Mucosa of rectum (tissue), 2 donors: ENCODE results near the gene SYTL1.

Experiments
- H3K27ac ChIP-seq, 2 donors: one replicate each; pipeline ENCODE4 v1.7.0; 2013; ENCODE audit warnings: inconsistent platforms in 2 of 2, low read depth in 2 of 2, low read length in 2 of 2
- H3K27me3 ChIP-seq, 2 donors: one replicate each; pipeline ENCODE4 v1.7.0; 2013; ENCODE audit warnings: low read length in 2 of 2; ENCODE audit not compliant: control insufficient read depth in 2 of 2, insufficient read depth in 2 of 2
- H3K36me3 ChIP-seq, 2 donors: one replicate each; pipeline ENCODE4 v1.7.0; 2013; ENCODE audit warnings: low read length in 2 of 2; ENCODE audit not compliant: control insufficient read depth in 2 of 2, insufficient read depth in 2 of 2
- H3K4me1 ChIP-seq, 2 donors: one replicate each; pipeline ENCODE4 v1.7.0; 2013; ENCODE audit warnings: low read length in 2 of 2, mild to moderate bottlenecking in 1 of 2; ENCODE audit not compliant: control insufficient read depth in 2 of 2, insufficient read depth in 2 of 2
- H3K4me3 ChIP-seq, 2 donors: one replicate each; pipeline ENCODE4 v1.7.0; 2013; ENCODE audit warnings: low read length in 2 of 2
- H3K9ac ChIP-seq, 2 donors: one replicate each; pipeline ENCODE4 v1.7.0; 2013; ENCODE audit warnings: low read length in 2 of 2, low read depth in 1 of 2, mild to moderate bottlenecking in 1 of 2
- H3K9me3 ChIP-seq, 2 donors: one replicate each; pipeline ENCODE4 v1.7.0; 2013; ENCODE audit warnings: low read length in 2 of 2; ENCODE audit not compliant: control insufficient read depth in 2 of 2
- donor health status: healthy.
- donor health status: Normal muscosa, but diverticular disease.

Gene SYTL1

GRCh38 chr1:27341525-27342252 is at the start of gene SYTL1:
TSS of gene SYTL1 (plus strand) at chr1:27342022. CDS start at chr1:27345335, 3,313 bp downstream.
- H3K9ac ChIP-seq = peak within 1 kb of the TSS; percentile 70 to 81

GRCh38 chr1:27292106-27292505 is 49.7 kb upstream of the SYTL1 start:
- no peaks in the 10 kb centered on the region for H3K4me1 ChIP-seq
- H3K4me3 ChIP-seq = no peak overlapping the region
- no peak overlapping the region for H3K9ac ChIP-seq
- H3K27ac ChIP-seq = no peak overlapping the region
- no peaks in the 10 kb centered on the region for H3K27me3 ChIP-seq
- no peaks in the 10 kb centered on the region for H3K9me3 ChIP-seq
- peaks cover 38 to 41% of the 10 kb centered on the region in 2 donors for H3K36me3 ChIP-seq

More at GRCh38 chr1:27341525-27342252, at the start of gene SYTL1:
- H3K9me3 ChIP-seq = no peaks in the 10 kb centered on the region
- peaks cover 0 to 11% of the 10 kb centered on the region in 2 donors for H3K36me3 ChIP-seq
- peaks cover 16 to 23% of the 10 kb centered on the region in 2 donors for H3K4me1 ChIP-seq
- H3K27me3 ChIP-seq = no peaks in the 10 kb centered on the region
- peak within 1 kb of the TSS; percentile 66 to 82 for H3K27ac ChIP-seq
- H3K4me3 ChIP-seq = peak within 1 kb of the TSS; percentile 62 to 84

GRCh38 chr1:27293915-27294314 is 47.9 kb upstream of the SYTL1 start:
- no peaks in the 10 kb centered on the region for H3K9me3 ChIP-seq
- peaks cover 3% of the 10 kb centered on the region in 2 donors for H3K4me1 ChIP-seq
- H3K36me3 ChIP-seq = peaks cover 42 to 45% of the 10 kb centered on the region in 2 donors
- H3K27me3 ChIP-seq = no peaks in the 10 kb centered on the region
- H3K9ac ChIP-seq = no peak overlapping the region
- no peak overlapping the region for H3K27ac ChIP-seq
- H3K4me3 ChIP-seq = no peak overlapping the region

GRCh38 chr1:27296773-27297291 is 45.0 kb upstream of the SYTL1 start:
- H3K4me1 ChIP-seq = peaks cover 15 to 18% of the 10 kb centered on the region in 2 donors
- no peaks in the 10 kb centered on the region for H3K9me3 ChIP-seq
- no peak overlapping the region for H3K27ac ChIP-seq
- H3K9ac ChIP-seq = no peak overlapping the region
- no peak overlapping the region for H3K4me3 ChIP-seq
- H3K36me3 ChIP-seq = peaks cover 35 to 56% of the 10 kb centered on the region in 2 donors
- H3K27me3 ChIP-seq = no peaks in the 10 kb centered on the region

GRCh38 chr1:27297903-27298302 is 43.9 kb upstream of the SYTL1 start:
- peaks cover 15 to 18% of the 10 kb centered on the region in 2 donors for H3K4me1 ChIP-seq
- H3K4me3 ChIP-seq = no peak overlapping the region
- H3K36me3 ChIP-seq = peaks cover 34 to 61% of the 10 kb centered on the region in 2 donors
- H3K27ac ChIP-seq = peak overlapping the region in 1 of 2 donors; percentile 74
- H3K27me3 ChIP-seq = no peaks in the 10 kb centered on the region
- H3K9ac ChIP-seq = no peak overlapping the region
- no peaks in the 10 kb centered on the region for H3K9me3 ChIP-seq

- H3K9ac ChIP-seq = no peak overlapping the region
- no peak overlapping the region for H3K4me3 ChIP-seq
- H3K9me3 ChIP-seq = no peaks in the 10 kb centered on the region
- H3K27me3 ChIP-seq = no peaks in the 10 kb centered on the region
- H3K4me1 ChIP-seq = peaks cover 15 to 18% of the 10 kb centered on the region in 2 donors
- peaks cover 33 to 60% of the 10 kb centered on the region in 2 donors for H3K36me3 ChIP-seq
- H3K27ac ChIP-seq = peak overlapping the region; percentile 74 to 87
Measured at GRCh38 chr1:27298632-27299384, 43.0 kb upstream of the SYTL1 start.

GRCh38 chr1:27299385-27300271 is 42.2 kb upstream of the SYTL1 start:
- Histone ChIP-seq H3K9ac (no peak overlapping the region), H3K36me3 (peaks cover 29 to 57% of the 10 kb centered on the region in 2 donors), H3K4me1 (peaks cover 15 to 18% of the 10 kb centered on the region in 2 donors), H3K4me3 (no peak overlapping the region), H3K27ac (peak overlapping the region; percentile 76 to 87), H3K27me3 (no peaks in the 10 kb centered on the region), H3K9me3 (no peaks in the 10 kb centered on the region)

GRCh38 chr1:27300341-27301051 is 41.3 kb upstream of the SYTL1 start:
- Histone ChIP-seq H3K36me3 (peaks cover 35 to 59% of the 10 kb centered on the region in 2 donors), H3K27ac (peak overlapping the region; percentile 76 to 87), H3K9me3 (no peaks in the 10 kb centered on the region), H3K4me3 (no peak overlapping the region), H3K4me1 (peaks cover 15 to 18% of the 10 kb centered on the region in 2 donors), H3K9ac (peak overlapping the region in 1 of 2 donors; percentile 13), H3K27me3 (no peaks in the 10 kb centered on the region)

GRCh38 chr1:27301052-27301422 is 40.8 kb upstream of the SYTL1 start:
- Histone ChIP-seq H3K9me3 (no peaks in the 10 kb centered on the region), H3K36me3 (peaks cover 35 to 57% of the 10 kb centered on the region in 2 donors), H3K4me3 (no peak overlapping the region), H3K4me1 (peaks cover 15 to 18% of the 10 kb centered on the region in 2 donors), H3K27me3 (no peaks in the 10 kb centered on the region), H3K27ac (peak overlapping the region; percentile 15 to 61), H3K9ac (peak overlapping the region; percentile 13 to 32)
